Lower lobe of right lung (tissue), 2 donors: ENCODE results near the gene HOXB6. TPM values are rescaled to one million over a fixed set of nuclear protein-coding genes. Genes with fewer than 3 reads are reported as not detected.

ENCODE experiments used
- ATAC-seq, 2 donors: fragments of 200-7000 bp; cut with Tn5 transposase; one replicate each; pipeline ENCODE4 v1.9.1; 2020 to 2022; ENCODE audit warnings: mild to moderate bottlenecking in 2 of 2, moderate library complexity in 2 of 2
- DNase-seq: peaks from one replicate; pipeline ENCODE4 v3.0.0-alpha.2; 2020
- H3K27ac ChIP-seq: fragments of 200-600 bp; one replicate; pipeline ENCODE4 v1.8.0; 2022
- H3K27me3 ChIP-seq: fragments of 200-600 bp; one replicate; pipeline ENCODE4 v1.8.0; 2022; ENCODE audit warnings: low read depth
- H3K36me3 ChIP-seq: fragments of 200-600 bp; one replicate; pipeline ENCODE4 v1.8.0; 2022; ENCODE audit warnings: mild to moderate bottlenecking
- H3K4me1 ChIP-seq: fragments of 200-600 bp; one replicate; pipeline ENCODE4 v1.8.0; 2022
- H3K4me3 ChIP-seq: fragments of 200-600 bp; one replicate; pipeline ENCODE4 v1.8.0; 2022; ENCODE audit warnings: mild to moderate bottlenecking
- H3K9me3 ChIP-seq: fragments of 200-600 bp; one replicate; pipeline ENCODE4 v1.8.0; 2022
- intact Hi-C: fragments of 100-400 bp; cut with DNase I; formaldehyde crosslinking; loops from one replicate; pipeline ENCODE4 v1.11.0; 2022
- total RNA-seq: library from RNA; stranded (reverse); fragmentation: NEBNext Ultra II Directional; extraction: Animal tissue kit (Norgen Biotek cat#: 25700); gene quantifications from one replicate; pipeline ENCODE4 v1.2.1, GENCODE V29; 2021
- TF ChIP-seq, protein P1 (sequence below): fragments of 200-600 bp; IDR thresholded peaks from one replicate; pipeline ENCODE4 v1.8.0; 2022; ENCODE audit warnings: antibody characterized with exemption, mild to moderate bottlenecking
- donor health status: DM: no; HTN: yes; CAD: no; lungs with severe emphysema.

HOXB6 gene
- total RNA-seq, 1 donor from 2014 or later = 4.4 TPM

DNA sequence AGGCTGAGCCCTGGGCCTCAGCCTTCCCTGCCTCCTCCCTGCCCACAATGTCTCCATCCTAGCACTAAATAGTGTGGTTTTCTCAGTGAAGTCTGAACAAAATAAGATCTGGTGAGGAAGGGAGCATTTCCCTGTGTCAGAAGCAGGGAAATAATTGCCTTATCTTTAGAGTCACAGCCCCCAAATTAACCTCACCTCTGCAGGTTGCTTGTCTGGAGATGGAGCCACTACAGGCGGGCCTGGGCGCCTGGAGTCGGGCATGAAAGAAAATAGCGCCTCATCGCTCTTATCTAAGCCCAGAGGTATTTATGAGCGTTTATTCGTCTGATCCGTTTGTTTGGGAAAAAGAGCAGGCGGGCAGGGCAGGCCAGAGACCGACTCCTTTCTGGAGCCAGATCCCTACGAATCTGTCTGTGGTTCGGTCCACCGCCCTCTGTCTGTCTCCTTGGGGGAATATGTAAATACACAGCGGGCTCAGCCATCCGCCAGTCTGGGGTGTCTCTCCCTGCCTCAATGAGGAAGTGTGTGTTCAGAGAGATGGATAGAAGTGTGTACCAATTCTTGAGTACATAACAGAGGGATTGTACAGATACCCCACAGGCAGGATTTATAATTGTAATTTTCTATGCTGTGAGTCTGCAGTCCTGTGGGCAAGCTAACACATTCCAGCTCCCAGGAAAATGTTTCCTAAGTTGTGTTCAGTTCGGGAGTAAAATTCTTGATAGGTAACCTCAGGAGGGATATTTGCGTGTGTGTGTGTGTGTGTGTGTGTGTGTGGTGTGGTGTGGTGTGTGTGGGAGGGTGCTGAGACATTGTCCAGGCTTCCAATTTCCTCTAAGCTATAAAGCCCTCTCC lies 4.3 kb downstream of the HOXB6 start:
- H3K36me3 ChIP-seq = no peaks in the 10 kb centered on the region
- peaks cover 28% of the 10 kb centered on the region for H3K4me1 ChIP-seq
- no peak for ATAC-seq
- H3K9me3 ChIP-seq = no peaks in the 10 kb centered on the region
- TF ChIP-seq, protein P1, sequence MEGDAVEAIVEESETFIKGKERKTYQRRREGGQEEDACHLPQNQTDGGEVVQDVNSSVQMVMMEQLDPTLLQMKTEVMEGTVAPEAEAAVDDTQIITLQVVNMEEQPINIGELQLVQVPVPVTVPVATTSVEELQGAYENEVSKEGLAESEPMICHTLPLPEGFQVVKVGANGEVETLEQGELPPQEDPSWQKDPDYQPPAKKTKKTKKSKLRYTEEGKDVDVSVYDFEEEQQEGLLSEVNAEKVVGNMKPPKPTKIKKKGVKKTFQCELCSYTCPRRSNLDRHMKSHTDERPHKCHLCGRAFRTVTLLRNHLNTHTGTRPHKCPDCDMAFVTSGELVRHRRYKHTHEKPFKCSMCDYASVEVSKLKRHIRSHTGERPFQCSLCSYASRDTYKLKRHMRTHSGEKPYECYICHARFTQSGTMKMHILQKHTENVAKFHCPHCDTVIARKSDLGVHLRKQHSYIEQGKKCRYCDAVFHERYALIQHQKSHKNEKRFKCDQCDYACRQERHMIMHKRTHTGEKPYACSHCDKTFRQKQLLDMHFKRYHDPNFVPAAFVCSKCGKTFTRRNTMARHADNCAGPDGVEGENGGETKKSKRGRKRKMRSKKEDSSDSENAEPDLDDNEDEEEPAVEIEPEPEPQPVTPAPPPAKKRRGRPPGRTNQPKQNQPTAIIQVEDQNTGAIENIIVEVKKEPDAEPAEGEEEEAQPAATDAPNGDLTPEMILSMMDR = no peak
- no peak for DNase-seq
- no peak overlapping the region for H3K4me3 ChIP-seq
- no peak overlapping the region for H3K27ac ChIP-seq
- intact Hi-C loops = no loop called here
- peaks cover 97% of the 10 kb centered on the region for H3K27me3 ChIP-seq

- intact Hi-C loops = no loop called here
- Histone ChIP-seq H3K27ac (no peak overlapping the region), H3K4me1 (peaks cover 35% of the 10 kb centered on the region), H3K9me3 (no peaks in the 10 kb centered on the region), H3K36me3 (peaks cover 5% of the 10 kb centered on the region), H3K27me3 (peaks cover 97% of the 10 kb centered on the region), H3K4me3 (no peak overlapping the region)
- DNase-seq (no peak), ATAC-seq (no peak)
- TF ChIP-seq, protein P1 = no peak
These were observed 5.4 kb downstream of the HOXB6 start for GRCh38 chr17:48599354-48599753.

DNA sequence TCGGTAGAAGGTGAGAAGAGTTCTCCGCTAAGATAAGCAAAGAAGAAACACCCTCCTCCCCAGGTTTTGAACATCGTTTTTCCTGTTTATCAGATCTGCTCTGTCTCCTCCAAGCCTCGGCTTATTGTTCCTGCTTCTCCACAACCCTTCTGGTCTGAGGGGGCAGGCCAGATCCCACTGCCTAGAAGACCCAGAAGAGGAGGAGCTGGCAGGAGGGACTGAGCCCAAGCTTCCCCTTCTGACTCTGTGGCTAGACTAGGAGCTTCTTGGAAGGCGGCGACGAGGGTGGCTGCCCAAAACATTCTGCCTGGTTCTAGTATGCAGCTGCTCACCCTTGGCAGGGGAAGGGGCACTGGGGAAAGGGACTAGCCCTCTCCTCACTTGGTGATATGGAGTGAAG lies 6.0 kb downstream of the HOXB6 start:
- H3K9me3 ChIP-seq = no peaks in the 10 kb centered on the region
- H3K36me3 ChIP-seq = peaks cover 5% of the 10 kb centered on the region
- no peak for ATAC-seq
- no peak for DNase-seq
- no peak overlapping the region for H3K27ac ChIP-seq
- peak overlapping the region; percentile 63 for H3K4me3 ChIP-seq
- peaks cover 35% of the 10 kb centered on the region for H3K4me1 ChIP-seq
- H3K27me3 ChIP-seq = peaks cover 97% of the 10 kb centered on the region
- TF ChIP-seq, protein P1 = no peak
- intact Hi-C loops = no loop called here

DNA sequence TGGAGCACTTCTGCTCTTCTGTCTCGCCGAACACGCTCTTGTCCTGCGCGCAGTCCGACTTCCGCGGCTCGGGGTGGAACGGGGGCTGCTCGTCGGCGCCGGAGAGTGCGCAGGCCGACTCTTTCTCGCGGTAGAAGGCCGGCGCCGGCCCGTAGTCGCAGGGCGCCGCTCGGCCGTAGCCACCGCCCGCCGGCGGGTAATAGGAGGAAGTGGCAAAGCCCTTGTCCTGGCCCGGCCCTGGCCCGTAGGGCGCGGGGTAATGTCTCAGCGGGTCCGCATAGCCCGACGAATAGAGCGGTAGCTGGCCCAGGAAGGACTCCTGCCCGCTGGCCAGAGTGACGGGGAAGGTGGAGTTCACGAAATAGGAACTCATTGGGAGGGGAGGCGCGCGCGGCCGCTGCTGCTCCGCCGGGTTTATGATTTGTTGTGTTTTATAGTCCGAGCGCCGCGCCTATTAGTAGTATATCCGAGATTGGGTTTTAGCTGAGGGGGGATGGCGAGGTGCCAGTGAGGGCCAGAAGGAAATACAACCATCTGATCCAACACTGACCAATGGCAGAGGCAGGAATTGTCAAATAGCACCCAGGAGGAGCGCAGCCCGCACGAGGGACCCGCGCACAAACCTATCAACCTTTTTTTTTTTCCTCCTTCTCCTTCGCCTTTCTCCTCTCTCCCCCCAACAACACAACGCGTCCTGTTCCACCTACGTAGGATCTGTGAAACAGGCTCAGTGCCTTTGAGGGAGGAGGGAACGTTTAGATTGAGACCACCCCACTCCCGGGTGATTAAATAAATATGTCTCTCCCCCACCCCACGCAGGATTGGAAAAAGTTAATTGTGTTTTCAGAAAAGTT lies 6.8 kb downstream of the HOXB6 start:
- intact Hi-C loops = no loop called here
- Histone ChIP-seq H3K4me3 (peak overlapping the region; percentile 63), H3K27me3 (peaks cover 94% of the 10 kb centered on the region), H3K4me1 (peaks cover 38% of the 10 kb centered on the region), H3K9me3 (no peaks in the 10 kb centered on the region), H3K36me3 (peaks cover 5% of the 10 kb centered on the region), H3K27ac (peak overlapping the region; percentile 74)
- DNase-seq (peak; percentile 69), ATAC-seq (peak; percentile 58 to 60)
- TF ChIP-seq, protein P1 = no peak

GRCh38 chr17:48597528-48597777 lies 7.3 kb downstream of the HOXB6 start:
- intact Hi-C loops = no loop called here
- Histone ChIP-seq H3K4me3 (peak overlapping the region; percentile 63), H3K9me3 (no peaks in the 10 kb centered on the region), H3K4me1 (peaks cover 37% of the 10 kb centered on the region), H3K27ac (peak overlapping the region; percentile 74), H3K27me3 (peaks cover 94% of the 10 kb centered on the region), H3K36me3 (peaks cover 5% of the 10 kb centered on the region)
- DNase-seq = no peak
- no peak for ATAC-seq
- TF ChIP-seq, protein P1 = no peak
